ENCODE measurements around the gene RMRP. TPM values are rescaled to one million over a fixed set of nuclear protein-coding genes. Genes with fewer than 3 reads are reported as not detected.

RMRP gene
- total and polyA plus RNA-seq, 2 of the 4 experiments (the other 2 are of a cell fraction): 39.7 to 13,690 TPM

DNA sequence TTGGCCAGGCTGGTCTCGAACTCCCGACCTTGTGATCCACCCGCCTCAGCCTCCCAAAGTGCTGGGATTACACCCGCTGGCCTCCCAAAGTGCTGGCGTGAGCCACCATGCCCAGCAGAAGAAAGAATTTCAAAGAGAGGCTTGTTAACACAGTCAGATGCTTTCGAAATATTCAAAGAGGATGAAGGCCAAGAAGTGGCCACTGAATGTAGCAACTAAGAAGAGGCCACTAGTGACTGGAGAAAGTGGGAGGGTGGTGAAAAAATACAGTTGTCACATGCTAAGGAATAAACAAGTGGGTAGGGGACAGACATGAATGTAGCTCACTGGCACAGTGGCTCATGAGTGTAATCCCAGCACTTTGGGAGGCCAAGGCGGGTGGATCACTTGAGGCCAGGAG is 44.9 kb upstream of the RMRP start:
- Histone ChIP-seq H4K5ac (ENCODE audit: low read depth, low read length) (no peak overlapping the region), H3K56ac (ENCODE audit: extremely low read depth, insufficient read depth, low read length) (no peak overlapping the region), H3K4me3 (ENCODE audit: insufficient read depth, low read depth, low read length) (no peak overlapping the region), H3K27me3 (ENCODE audit: control insufficient read depth, insufficient read depth, low read length) (no peaks in the 10 kb centered on the region), H3K23ac (ENCODE audit: low read depth, low read length) (no peak overlapping the region), H2BK20ac (ENCODE audit: low read depth, low read length) (no peak overlapping the region), H2BK5ac (ENCODE audit: low read depth, low read length, poor library complexity, severe bottlenecking) (no peak overlapping the region), H4K20me1 (ENCODE audit: insufficient read depth, low read length) (peaks cover 20% of the 10 kb centered on the region; the same call in 1 of the 2 replicates), H2AK9ac (replicated peaks; ENCODE audit: low read depth, low read length, poor library complexity) (no peak overlapping the region), H2BK15ac (ENCODE audit: low read depth, low read length) (no peak overlapping the region), H2AK5ac (ENCODE audit: low read depth, low read length) (no peak overlapping the region), H4K91ac (ENCODE audit: insufficient read depth, low read depth, low read length) (no peak overlapping the region), H3K9ac (ENCODE audit: low read depth, low read length) (no peak overlapping the region), H3K18ac (ENCODE audit: low read depth, low read length) (no peak overlapping the region), H3K4me1 (ENCODE audit: control insufficient read depth, insufficient read depth, low read length) (no peaks in the 10 kb centered on the region), H3K79me1 (ENCODE audit: low read depth in 1 of 2, low read length in 2 of 2) (peaks cover 55 to 77% of the 10 kb centered on the region in 2 experiments), H2BK120ac (ENCODE audit: low read depth, low read length) (no peak overlapping the region), H3K36me3 (ENCODE audit: control insufficient read depth, insufficient read depth, low read length) (peaks cover 92% of the 10 kb centered on the region), H3K4ac (ENCODE audit: low read depth, low read length) (no peak overlapping the region), H2AFZ (replicated peaks; ENCODE audit: low read length, poor library complexity) (no peak overlapping the region), H3K4me2 (ENCODE audit: low read depth, low read length) (no peak overlapping the region), H4K8ac (ENCODE audit: low read depth in 2 of 2, low read length in 2 of 2) (no peak overlapping the region), H3K14ac (replicated peaks; ENCODE audit: low read depth, low read length) (no peak overlapping the region), H3K9me1 (ENCODE audit: insufficient read depth, low read length) (peaks cover 7% of the 10 kb centered on the region), H3K9me3 (ENCODE audit: control insufficient read depth, insufficient read depth, low read length) (no peaks in the 10 kb centered on the region), H3K27ac (ENCODE audit: insufficient read depth, low read length) (no peak overlapping the region)
- intact Hi-C loops (cut with micrococcal nuclease) (no loop called here), dilution Hi-C loops (cut with HindIII; ENCODE audit: low sequenced_read_pairs, unreplicated experiment) (no loop called here), in situ Hi-C loops (cut with MboI; ENCODE audit: low sequenced_read_pairs) (no loop called here)
- POLR2A ChIA-PET (ENCODE audit: unreplicated experiment): no interaction called here
- CTCF ChIA-PET: interaction anchor here (0.8 kb wide), 1 partner anchor 11 kb away, joined by 4 read pairs; no protein-coding TSS in a partner anchor
- DNase-seq (no peak), ATAC-seq (ENCODE audit: low read depth) (no peak)
- TF ChIP-seq FOS (IDR thresholded peaks at IDR 0.05; ENCODE audit: low read depth, low read length) (no peak), MAZ (IDR thresholded peaks at IDR 0.05; ENCODE audit: borderline replicate concordance, low read depth, low read length) (no peak), CHD1 (IDR thresholded peaks at IDR 0.05; ENCODE audit: low read depth, low read length) (no peak), RAD21 (IDR thresholded peaks at IDR 0.05; ENCODE audit: low read length) (no peak), RFX5 (IDR thresholded peaks at IDR 0.05; ENCODE audit: low read depth, low read length) (no peak), POLR2A (IDR thresholded peaks at IDR 0.05; ENCODE audit: low read depth, low read length) (no peak), NFE2L2 (IDR thresholded peaks at IDR 0.05; ENCODE audit: low read depth, low read length) (no peak), MXI1 (IDR thresholded peaks at IDR 0.05; ENCODE audit: borderline replicate concordance, low read depth, low read length) (no peak), MAFK (IDR thresholded peaks at IDR 0.05; ENCODE audit: low read depth, low read length) (no peak)
- WGBS, 2 experiments (ENCODE audit: extremely low coverage in 2 of 2, insufficient read length in 1 of 2): 96% methylated on average over 4 of the region's 7 CpGs; no CpG with 5 or more reads in 1 of the 2 experiments
- BruUV-seq (replicated peaks): no TSS peak
